NCI-H2107 treated with DMSO at 0.1 percent for 48 hours (cell line): Measurements from ENCODE around the gene ADCK1.
"Not testable (repeated sequence)": the region's sequence is repeated elsewhere in the genome, so short reads cannot be mapped to it uniquely, and the experiment has no call there.

Experiments
- DNase-seq: peaks from one replicate; lab custom pipeline; 2025; ENCODE audit not compliant: unreplicated experiment; lab: John Stamatoyannopoulos, UW

The ADCK1 gene

GRCh38 chr14:77864085-77864484 lies 64.2 kb downstream of the ADCK1 start:
- DNase-seq: no peak

- DNase-seq: no peak
Observed at GRCh38 chr14:77864580-77864979, 64.7 kb downstream of the ADCK1 start.

- no peak for DNase-seq
Observed at GRCh38 chr14:77865455-77865854, 65.5 kb downstream of the ADCK1 start.

- DNase-seq: no peak
Observed at GRCh38 chr14:77866932-77867331, 67.0 kb downstream of the ADCK1 start.

GRCh38 chr14:77867476-77867875 lies 67.6 kb downstream of the ADCK1 start:
- DNase-seq: no peak

GRCh38 chr14:77868552-77869285 lies 68.8 kb downstream of the ADCK1 start:
- no peak for DNase-seq

GRCh38 chr14:77869340-77869739 lies 69.4 kb downstream of the ADCK1 start:
- DNase-seq: no peak

GRCh38 chr14:77870646-77871045 lies 70.7 kb downstream of the ADCK1 start:
- no peak for DNase-seq

GRCh38 chr14:77872152-77872551 lies 72.2 kb downstream of the ADCK1 start:
- DNase-seq: no peak

GRCh38 chr14:77872983-77873382 lies 73.1 kb downstream of the ADCK1 start:
- DNase-seq: no peak

GRCh38 chr14:77878783-77879182 lies 78.9 kb downstream of the ADCK1 start:
- no peak for DNase-seq

GRCh38 chr14:77880056-77880455 lies 80.1 kb downstream of the ADCK1 start:
- no peak for DNase-seq

- peak; percentile 83 for DNase-seq
Observed at GRCh38 chr14:77882098-77882497, 82.2 kb downstream of the ADCK1 start.

GRCh38 chr14:77882636-77883035 lies 82.7 kb downstream of the ADCK1 start:
- DNase-seq: no peak

GRCh38 chr14:77883131-77883846 lies 83.4 kb downstream of the ADCK1 start:
- no peak for DNase-seq

- DNase-seq: peak; percentile 15
Observed at GRCh38 chr14:77883847-77884238, 83.9 kb downstream of the ADCK1 start.

GRCh38 chr14:77885367-77885766 lies 85.5 kb downstream of the ADCK1 start:
- DNase-seq: no peak

- DNase-seq: no peak
Observed at GRCh38 chr14:77886010-77886409, 86.1 kb downstream of the ADCK1 start.

- DNase-seq: not testable (repeated sequence)
Observed at GRCh38 chr14:77888903-77889302, 89.0 kb downstream of the ADCK1 start.

- DNase-seq: no peak
Observed at GRCh38 chr14:77889971-77890442, 90.1 kb downstream of the ADCK1 start.

- no peak for DNase-seq
Observed at GRCh38 chr14:77890873-77891272, 91.0 kb downstream of the ADCK1 start.

- no peak for DNase-seq
Observed at GRCh38 chr14:77892381-77892871, 92.5 kb downstream of the ADCK1 start.
